Measurements from ENCODE around the gene HJURP. TPM values are rescaled to one million over a fixed set of nuclear protein-coding genes. Genes with fewer than 3 reads are reported as not detected.

Gene HJURP
- total RNA-seq, 1 donor from 2014 or later = 7.7 TPM

GRCh38 chr2:233821196-233821595, 33.1 kb downstream of the HJURP start:
- no peak overlapping the region for H3K4me3 Mint-ChIP-seq (ENCODE audit: unreplicated experiment)
- no peak for TF ChIP-seq CTCF (IDR thresholded peaks at IDR 0.05)
- no peaks in the 10 kb centered on the region for H3K36me3 Mint-ChIP-seq (ENCODE audit: unreplicated experiment)
- peak; percentile 63 for DNase-seq (ENCODE audit: extremely low spot score, unreplicated experiment)
- H3K27ac Mint-ChIP-seq (ENCODE audit: unreplicated experiment) = no peak overlapping the region
- H3K27me3 Mint-ChIP-seq (ENCODE audit: unreplicated experiment) = peaks cover 8% of the 10 kb centered on the region
- peaks cover 16% of the 10 kb centered on the region for H3K4me1 Mint-ChIP-seq (ENCODE audit: unreplicated experiment)
- H3K9me3 Mint-ChIP-seq (ENCODE audit: unreplicated experiment) = no peaks in the 10 kb centered on the region

DNA sequence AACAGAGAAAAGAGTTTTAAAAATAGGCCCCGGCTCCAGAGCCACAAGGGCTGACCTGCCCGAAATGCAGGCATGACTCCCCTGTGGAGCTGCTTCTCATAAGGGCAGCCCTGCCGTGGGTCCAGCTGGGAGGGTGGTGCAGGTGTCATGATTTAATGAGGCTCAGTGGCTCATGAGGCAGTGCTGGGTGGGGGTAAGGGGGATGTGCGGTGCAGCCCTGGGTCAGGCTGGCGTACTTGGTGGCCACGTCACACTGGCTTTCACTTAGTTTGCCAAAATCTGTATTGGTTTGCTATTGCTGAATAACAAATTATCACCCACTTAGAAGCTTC, 33.6 kb downstream of the HJURP start:
- DNase-seq (ENCODE audit: extremely low spot score, unreplicated experiment) = peak; percentile 38
- TF ChIP-seq CTCF (IDR thresholded peaks at IDR 0.05) = no peak
- H3K27ac Mint-ChIP-seq (ENCODE audit: unreplicated experiment) = no peak overlapping the region
- H3K4me1 Mint-ChIP-seq (ENCODE audit: unreplicated experiment) = peaks cover 19% of the 10 kb centered on the region
- H3K36me3 Mint-ChIP-seq (ENCODE audit: unreplicated experiment) = no peaks in the 10 kb centered on the region
- H3K4me3 Mint-ChIP-seq (ENCODE audit: unreplicated experiment) = no peak overlapping the region
- H3K27me3 Mint-ChIP-seq (ENCODE audit: unreplicated experiment) = peaks cover 8% of the 10 kb centered on the region
- H3K9me3 Mint-ChIP-seq (ENCODE audit: unreplicated experiment) = no peaks in the 10 kb centered on the region

GRCh38 chr2:233819884-233820773, 34.2 kb downstream of the HJURP start:
- Mint-ChIP-seq H3K27ac (ENCODE audit: unreplicated experiment) (no peak overlapping the region), H3K36me3 (ENCODE audit: unreplicated experiment) (no peaks in the 10 kb centered on the region), H3K4me3 (ENCODE audit: unreplicated experiment) (no peak overlapping the region), H3K9me3 (ENCODE audit: unreplicated experiment) (no peaks in the 10 kb centered on the region), H3K27me3 (ENCODE audit: unreplicated experiment) (peaks cover 4% of the 10 kb centered on the region), H3K4me1 (ENCODE audit: unreplicated experiment) (peaks cover 19% of the 10 kb centered on the region)
- no peak for TF ChIP-seq CTCF (IDR thresholded peaks at IDR 0.05)
- DNase-seq (ENCODE audit: extremely low spot score, unreplicated experiment) = no peak

GRCh38 chr2:233818639-233819621, 35.4 kb downstream of the HJURP start:
- peaks cover 19% of the 10 kb centered on the region for H3K4me1 Mint-ChIP-seq (ENCODE audit: unreplicated experiment)
- TF ChIP-seq CTCF (IDR thresholded peaks at IDR 0.05) = no peak
- no peaks in the 10 kb centered on the region for H3K36me3 Mint-ChIP-seq (ENCODE audit: unreplicated experiment)
- H3K4me3 Mint-ChIP-seq (ENCODE audit: unreplicated experiment) = no peak overlapping the region
- H3K27ac Mint-ChIP-seq (ENCODE audit: unreplicated experiment) = no peak overlapping the region
- no peaks in the 10 kb centered on the region for H3K9me3 Mint-ChIP-seq (ENCODE audit: unreplicated experiment)
- peaks cover 4% of the 10 kb centered on the region for H3K27me3 Mint-ChIP-seq (ENCODE audit: unreplicated experiment)
- DNase-seq (ENCODE audit: extremely low spot score, unreplicated experiment) = no peak

Data from osteocyte (in vitro differentiated cells).